Ureter (tissue), 1 donor: Measurements from ENCODE around the gene SULT1C3. TPM values are rescaled to one million over a fixed set of nuclear protein-coding genes. Genes with fewer than 3 reads are reported as not detected.

Experiments used
- DNase-seq: peaks from one replicate; pipeline ENCODE4 v3.0.0-alpha.2; 2020; ENCODE audit warnings: low spot score
- total RNA-seq: library from RNA; stranded (reverse); gene quantifications from one replicate; pipeline ENCODE4 v1.2.4, GENCODE V29; 2023
- donor health status: DM: yes; HTN: yes; CAD: no.

SULT1C3 gene
- total RNA-seq, 1 donor from 2014 or later: not detected

DNA sequence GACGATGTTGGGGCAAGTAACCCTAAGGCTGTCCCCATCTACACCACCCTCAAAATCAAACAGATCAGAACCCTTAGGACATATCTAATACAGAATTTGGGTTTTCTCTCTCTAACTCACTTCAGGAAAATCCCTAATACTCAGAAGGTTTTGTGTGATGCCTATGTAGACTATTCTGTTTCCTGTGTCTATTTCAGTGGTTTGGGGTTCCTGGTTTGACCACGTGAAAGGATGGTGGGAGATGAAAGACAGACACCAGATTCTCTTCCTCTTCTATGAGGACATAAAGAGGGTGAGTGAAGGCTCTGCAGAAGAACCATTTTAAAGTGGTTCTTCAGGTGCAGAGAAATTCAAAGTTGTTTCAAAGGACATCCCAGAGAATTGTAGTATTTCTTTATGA lies 65.2 kb downstream of the SULT1C3 start:
- no peak for DNase-seq

DNA sequence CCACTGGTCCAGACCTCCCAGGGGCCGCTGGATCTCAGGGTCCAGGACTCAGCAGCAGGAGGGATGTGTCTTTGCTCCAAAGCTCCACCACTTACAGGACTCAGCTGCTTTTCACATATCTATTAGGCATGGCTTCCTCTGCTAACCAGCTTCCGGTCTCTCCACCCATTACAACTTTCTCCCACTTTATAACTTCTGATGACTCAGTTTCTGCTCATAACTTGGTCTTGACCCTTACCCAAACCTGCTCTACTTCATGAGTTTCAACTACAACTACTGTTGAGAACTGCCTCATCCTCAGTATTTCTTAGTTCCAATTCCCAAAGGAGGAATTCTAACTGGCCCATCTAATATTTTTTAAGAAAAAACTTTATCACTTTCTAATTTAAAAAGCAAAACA lies 66.1 kb downstream of the SULT1C3 start:
- DNase-seq: no peak

DNA sequence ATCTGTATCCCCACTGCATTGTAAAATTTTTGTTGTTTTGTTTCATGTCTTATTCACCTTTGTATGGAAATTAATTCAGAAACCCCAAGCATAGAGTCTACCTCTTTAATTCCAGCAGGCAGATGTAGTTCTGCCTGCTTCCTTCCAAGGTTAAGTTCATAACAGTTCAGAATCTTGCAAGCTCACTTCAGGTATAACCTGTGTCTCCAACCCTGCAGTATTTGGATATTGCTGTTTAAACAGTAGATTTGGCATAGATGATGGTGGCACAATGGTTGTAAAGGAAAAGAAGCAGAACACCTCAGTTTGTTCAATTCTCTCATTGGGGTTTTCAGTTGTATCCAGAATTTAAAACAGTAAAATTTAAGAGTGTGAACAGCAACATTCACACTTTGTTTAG lies 70.1 kb downstream of the SULT1C3 start:
- no peak for DNase-seq

Other genes with a start within 250 kb of the SULT1C3 start
- 4.1 TPM for gene SULT1C2, start 48.9 kb downstream of the SULT1C3 start, total RNA-seq
- gene SULT1C4, start 138.0 kb downstream of the SULT1C3 start, total RNA-seq: 3.4 TPM
- 84.4 TPM for gene GCC2, start 209.2 kb downstream of the SULT1C3 start, total RNA-seq